Large intestine (tissue), 12 donors: ENCODE measurements around the gene RFT1. TPM values are rescaled to one million over a fixed set of nuclear protein-coding genes. Genes with fewer than 3 reads are reported as not detected.
A peak's percentile ranks its signal among the peaks of the same experiment; 100 is the strongest.

Experiments
- DNase-seq, 2 donors: peaks; one replicate each; pipeline versions ENCODE4 v3.0.0 to v3.0.0-alpha.2; 2013
- H3K27ac ChIP-seq: one replicate; pipeline ENCODE4 v1.5.1; 2013; ENCODE audit warnings: low read length
- H3K27me3 ChIP-seq: 2 replicates; pipeline ENCODE4 v1.6.1; 2013; ENCODE audit warnings: low read length; ENCODE audit not compliant: control insufficient read depth, insufficient read depth
- H3K36me3 ChIP-seq: 2 replicates; pipeline ENCODE4 v1.6.1; 2013; ENCODE audit warnings: low read length; ENCODE audit not compliant: control insufficient read depth, insufficient read depth
- H3K4me1 ChIP-seq: one replicate; pipeline ENCODE4 v1.6.1; 2013; ENCODE audit warnings: low read length; ENCODE audit not compliant: control insufficient read depth, insufficient read depth
- H3K4me3 ChIP-seq: one replicate; pipeline ENCODE4 v1.5.1; 2013; ENCODE audit warnings: low read length
- H3K9me3 ChIP-seq: one replicate; pipeline ENCODE4 v1.6.1; 2013; ENCODE audit warnings: mild to moderate bottlenecking, low read depth, low read length, moderate library complexity; ENCODE audit not compliant: control insufficient read depth
- WGBS: methylation state at CpG from one replicate; pipeline ENCODE4 v1.1.5; 2013; ENCODE audit warnings: low lambda C conversion rate; ENCODE audit not compliant: insufficient coverage; 5-methylcytosine and 5-hydroxymethylcytosine counted together
- long read RNA-seq, 11 donors: transcript quantifications; one replicate each; lab custom pipeline, GENCODE V29; 2026
- polyA plus RNA-seq: library from polyadenylated mRNA; unstranded; fragments of 120-200 nt; gene quantifications from one replicate; pipeline ENCODE4 v1.2.1, GENCODE V29; 2013

Gene RFT1
- polyA plus RNA-seq, result 20.0 TPM
- long read RNA-seq, donor 1, full-length matches to known transcripts, result 2 of 2 reads
- long read RNA-seq, donor 1, partial matches to known transcripts, result 0 of 2 reads
- long read RNA-seq, donor 1, other reads (novel, unspliced or antisense), result 0 of 2 reads
- long read RNA-seq, donor 2, full-length matches to known transcripts, result 10 of 16 reads
- long read RNA-seq, donor 2, partial matches to known transcripts, result 6 of 16 reads
- long read RNA-seq, donor 2, other reads (novel, unspliced or antisense), result 0 of 16 reads
- long read RNA-seq, donor 3, result 0 reads
- long read RNA-seq, donor 4, result 0 reads
- long read RNA-seq, donor 5, full-length matches to known transcripts, result 7 of 7 reads
- long read RNA-seq, donor 5, partial matches to known transcripts, result 0 of 7 reads
- long read RNA-seq, donor 5, other reads (novel, unspliced or antisense), result 0 of 7 reads
- long read RNA-seq, donor 6, full-length matches to known transcripts, result 4 of 4 reads
- long read RNA-seq, donor 6, partial matches to known transcripts, result 0 of 4 reads
- long read RNA-seq, donor 6, other reads (novel, unspliced or antisense), result 0 of 4 reads
- long read RNA-seq, donor 7, full-length matches to known transcripts, result 3 of 3 reads
- long read RNA-seq, donor 7, partial matches to known transcripts, result 0 of 3 reads
- long read RNA-seq, donor 7, other reads (novel, unspliced or antisense), result 0 of 3 reads
- long read RNA-seq, donor 8, full-length matches to known transcripts, result 3 of 10 reads
- long read RNA-seq, donor 8, partial matches to known transcripts, result 7 of 10 reads
- long read RNA-seq, donor 8, other reads (novel, unspliced or antisense), result 0 of 10 reads
- long read RNA-seq, donor 9, full-length matches to known transcripts, result 5 of 5 reads
- long read RNA-seq, donor 9, partial matches to known transcripts, result 0 of 5 reads
- long read RNA-seq, donor 9, other reads (novel, unspliced or antisense), result 0 of 5 reads
- long read RNA-seq, donor 10, full-length matches to known transcripts, result 7 of 7 reads
- long read RNA-seq, donor 10, partial matches to known transcripts, result 0 of 7 reads
- long read RNA-seq, donor 10, other reads (novel, unspliced or antisense), result 0 of 7 reads
- long read RNA-seq, donor 11, full-length matches to known transcripts, result 7 of 7 reads
- long read RNA-seq, donor 11, partial matches to known transcripts, result 0 of 7 reads
- long read RNA-seq, donor 11, other reads (novel, unspliced or antisense), result 0 of 7 reads

GRCh38 chr3:53130179-53131061, at the start of gene RFT1:
Gene RFT1 (minus strand): TSS chr3:53130435. CDS start chr3:53130400, 35 bp downstream.
- Histone ChIP-seq H3K27me3 (no peaks in the 10 kb centered on the region), H3K27ac (peak within 1 kb of the TSS; percentile 81), H3K4me3 (peak within 1 kb of the TSS; percentile 86), H3K4me1 (peaks cover 10% of the 10 kb centered on the region), H3K9me3 (no peaks in the 10 kb centered on the region), H3K36me3 (peaks cover 8% of the 10 kb centered on the region)
- peak; percentile 95 to 97 for DNase-seq
- WGBS, result 30% methylated on average over 2 of the region's 41 CpGs

DNA sequence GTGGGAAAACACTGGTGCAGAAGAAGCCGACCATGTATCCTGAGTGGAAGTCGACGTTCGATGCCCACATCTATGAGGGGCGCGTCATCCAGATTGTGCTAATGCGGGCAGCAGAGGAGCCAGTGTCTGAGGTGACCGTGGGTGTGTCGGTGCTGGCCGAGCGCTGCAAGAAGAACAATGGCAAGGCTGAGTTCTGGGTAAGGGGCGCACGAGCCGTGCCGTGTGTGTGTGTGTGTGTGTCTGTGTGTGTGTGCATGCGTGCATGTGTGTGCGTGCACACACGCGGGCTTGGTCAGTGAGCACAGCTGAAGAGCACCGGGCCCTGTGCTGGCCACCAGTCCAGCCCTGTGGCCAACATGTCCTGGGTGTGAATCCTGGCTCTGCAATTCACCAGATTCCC, 49.3 kb upstream of the RFT1 start:
- no CpG with 5 or more reads among the region's 20 CpGs for WGBS
- no peaks in the 10 kb centered on the region for H3K27me3 ChIP-seq
- H3K4me3 ChIP-seq, result no peak overlapping the region
- DNase-seq, result no peak
- peaks cover 72% of the 10 kb centered on the region for H3K36me3 ChIP-seq
- no peak overlapping the region for H3K27ac ChIP-seq
- H3K9me3 ChIP-seq, result no peaks in the 10 kb centered on the region
- no peaks in the 10 kb centered on the region for H3K4me1 ChIP-seq

GRCh38 chr3:53178246-53178645, 48.0 kb upstream of the RFT1 start:
- no peak for DNase-seq
- Histone ChIP-seq H3K4me3 (no peak overlapping the region), H3K9me3 (no peaks in the 10 kb centered on the region), H3K27ac (no peak overlapping the region), H3K4me1 (no peaks in the 10 kb centered on the region), H3K36me3 (peaks cover 78% of the 10 kb centered on the region), H3K27me3 (no peaks in the 10 kb centered on the region)
- no CpG with 5 or more reads among the region's 15 CpGs for WGBS

DNA sequence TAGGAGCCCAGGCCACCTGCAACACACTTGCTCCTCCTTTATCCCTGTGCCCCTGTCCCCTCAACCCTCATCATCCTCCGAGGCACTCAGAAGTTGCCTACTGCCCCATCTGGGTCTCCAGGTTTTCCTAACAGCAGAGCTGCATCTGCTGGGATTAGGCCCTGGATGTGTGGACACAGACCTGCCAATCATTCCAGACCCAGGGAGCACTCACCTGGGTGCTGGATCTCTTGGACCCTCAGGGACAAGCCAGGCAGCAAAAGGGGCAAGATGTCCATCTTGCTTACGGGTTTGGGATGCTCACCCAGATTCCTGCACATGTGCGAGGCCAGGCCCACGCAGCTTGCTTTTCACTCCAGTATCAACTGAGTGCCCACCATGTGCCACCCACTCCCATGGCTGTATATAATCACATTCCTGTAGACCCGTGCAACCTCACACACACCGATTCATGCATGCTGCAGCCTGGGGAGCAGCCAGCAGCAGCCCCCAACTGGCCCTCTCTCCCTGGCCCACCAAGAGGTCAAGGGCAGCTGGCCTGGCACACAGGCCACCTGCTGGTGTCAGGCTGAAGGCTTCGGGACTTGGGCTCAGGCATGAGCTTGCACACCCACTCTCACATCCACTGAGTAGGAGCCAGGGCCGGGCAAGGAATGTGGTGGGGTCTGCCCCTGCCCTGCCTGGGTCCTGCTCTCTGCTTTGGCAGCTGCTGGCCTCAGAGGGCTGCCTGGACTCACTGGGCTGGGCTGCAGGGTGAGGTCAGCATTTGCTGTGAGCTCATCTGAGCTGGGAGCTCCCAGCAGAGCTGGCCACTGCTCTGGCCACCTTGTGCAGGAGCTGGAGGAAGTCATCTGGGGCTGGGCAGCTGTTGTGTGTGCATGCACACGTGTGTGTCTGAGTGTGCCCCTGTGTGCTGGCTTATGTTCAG, 45.6 kb upstream of the RFT1 start:
- DNase-seq, result no peak
- Histone ChIP-seq H3K9me3 (no peaks in the 10 kb centered on the region), H3K27me3 (no peaks in the 10 kb centered on the region), H3K36me3 (peaks cover 59% of the 10 kb centered on the region), H3K4me3 (no peak overlapping the region), H3K27ac (no peak overlapping the region), H3K4me1 (peaks cover 15% of the 10 kb centered on the region)
- WGBS, result no CpG with 5 or more reads among the region's 9 CpGs

DNA sequence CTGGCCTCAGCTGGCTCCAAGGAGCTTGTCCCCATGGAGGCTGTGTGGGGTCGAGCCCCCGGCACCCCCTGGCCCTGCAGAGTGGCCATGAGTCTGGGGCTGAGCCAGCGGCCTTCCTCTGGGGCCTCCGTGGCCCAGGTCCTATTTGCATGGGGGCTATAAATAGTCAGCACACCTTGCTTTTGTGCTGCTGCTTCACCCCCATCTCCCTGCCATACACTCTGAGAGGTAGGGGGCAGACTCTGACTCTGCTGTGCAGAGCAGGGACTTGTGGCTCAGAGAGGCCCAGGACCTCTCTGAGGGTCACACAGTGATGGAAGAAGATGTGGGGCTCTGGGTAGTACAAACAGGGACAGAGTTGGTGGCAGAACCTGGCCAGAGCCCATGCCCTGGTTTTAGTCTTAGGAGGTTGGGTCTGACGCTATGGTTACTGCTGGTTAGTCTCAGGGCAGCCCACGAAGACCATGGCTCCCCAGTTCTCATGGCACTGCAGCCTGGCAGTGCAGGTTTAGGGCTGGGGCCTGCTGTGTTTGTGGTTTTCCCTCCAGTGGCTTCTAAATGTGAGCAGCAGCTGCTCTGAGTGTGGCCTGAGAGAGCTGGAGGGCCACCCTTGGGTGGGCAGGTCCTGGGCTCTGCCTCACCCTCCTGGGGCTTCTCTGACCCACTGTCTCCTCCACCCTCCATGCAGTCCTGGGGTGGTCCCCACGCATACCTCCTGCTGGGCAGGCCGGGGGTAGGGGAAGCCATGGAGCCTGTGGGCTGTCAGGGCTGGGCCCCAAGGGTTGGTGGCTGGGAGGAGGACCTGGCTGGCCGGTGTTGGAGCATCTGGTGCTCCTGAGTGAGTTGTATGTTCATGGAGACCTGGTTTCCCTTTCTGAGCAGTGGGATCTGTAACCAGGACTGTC, 44.4 kb upstream of the RFT1 start:
- H3K27ac ChIP-seq, result no peak overlapping the region
- no peaks in the 10 kb centered on the region for H3K27me3 ChIP-seq
- no peak for DNase-seq
- no CpG with 5 or more reads among the region's 9 CpGs for WGBS
- peaks cover 50% of the 10 kb centered on the region for H3K36me3 ChIP-seq
- H3K9me3 ChIP-seq, result no peaks in the 10 kb centered on the region
- H3K4me1 ChIP-seq, result peaks cover 28% of the 10 kb centered on the region
- no peak overlapping the region for H3K4me3 ChIP-seq

DNA sequence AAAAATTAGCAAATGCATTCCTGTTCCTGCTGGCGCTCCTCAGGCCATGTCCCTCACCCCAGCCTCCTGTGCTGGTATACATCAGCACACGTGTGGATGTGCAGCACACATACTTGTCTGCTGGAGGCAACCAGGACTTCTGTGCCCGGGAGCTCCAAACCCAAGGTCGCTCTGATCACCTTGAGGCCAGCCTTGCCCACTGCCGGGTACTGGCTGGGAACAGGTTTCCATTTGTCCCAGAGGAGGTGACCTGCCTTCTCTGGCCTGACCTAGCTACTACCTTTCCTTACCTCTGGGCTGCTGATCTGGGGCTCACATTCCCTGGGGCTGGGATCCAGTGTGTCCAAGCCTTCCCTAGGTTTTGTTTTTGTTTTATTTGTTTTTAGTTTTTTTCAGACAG, 42.9 kb upstream of the RFT1 start:
- no peaks in the 10 kb centered on the region for H3K9me3 ChIP-seq
- H3K27ac ChIP-seq, result no peak overlapping the region
- no peak for DNase-seq
- H3K27me3 ChIP-seq, result no peaks in the 10 kb centered on the region
- H3K36me3 ChIP-seq, result peaks cover 36% of the 10 kb centered on the region
- no CpG with 5 or more reads among the region's 5 CpGs for WGBS
- peaks cover 41% of the 10 kb centered on the region for H3K4me1 ChIP-seq
- no peak overlapping the region for H3K4me3 ChIP-seq

DNA sequence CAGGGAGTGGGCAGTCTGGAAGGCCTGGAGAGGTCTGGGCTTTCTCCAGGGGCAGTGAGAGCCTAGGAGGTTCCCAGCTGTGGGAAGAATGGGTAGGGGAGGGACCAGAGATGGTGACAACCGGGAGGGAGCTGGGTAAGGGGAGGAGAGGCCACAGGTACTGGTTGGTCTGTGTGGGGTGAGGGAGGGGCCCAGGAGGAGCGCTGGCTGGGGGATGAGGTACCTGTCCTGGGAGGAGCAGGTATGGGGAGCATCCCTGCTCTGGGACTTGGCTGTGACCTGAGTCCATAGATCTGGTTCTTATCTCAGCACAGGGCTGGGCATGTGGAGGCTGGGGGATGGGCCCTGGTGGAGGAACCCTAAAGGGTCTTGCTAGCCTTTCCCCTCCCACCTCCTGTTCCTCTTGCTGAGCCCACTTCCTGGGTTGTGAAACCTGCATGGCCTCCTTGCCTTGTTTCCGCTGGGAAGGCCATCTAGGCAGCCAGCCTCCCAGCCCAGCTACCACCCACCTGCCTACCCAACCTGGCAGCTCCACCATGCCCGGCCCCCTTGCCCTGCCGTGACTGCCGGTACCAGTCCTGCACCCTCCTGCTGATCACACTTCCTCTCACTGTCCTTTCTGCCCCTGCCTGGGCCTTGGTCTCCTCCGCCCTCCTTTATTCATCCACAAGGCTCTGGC, 41.7 kb upstream of the RFT1 start:
- Histone ChIP-seq H3K9me3 (no peaks in the 10 kb centered on the region), H3K27ac (peak overlapping the region; percentile 76), H3K4me3 (no peak overlapping the region), H3K36me3 (peaks cover 34% of the 10 kb centered on the region), H3K27me3 (no peaks in the 10 kb centered on the region), H3K4me1 (peaks cover 52% of the 10 kb centered on the region)
- DNase-seq, result peak; percentile 47 to 54
- 17% methylated on average over 1 of the region's 7 CpGs for WGBS

GRCh38 chr3:53171064-53171418, 40.8 kb upstream of the RFT1 start:
- Histone ChIP-seq H3K9me3 (no peaks in the 10 kb centered on the region), H3K36me3 (peaks cover 39% of the 10 kb centered on the region), H3K27me3 (no peaks in the 10 kb centered on the region), H3K4me1 (peaks cover 59% of the 10 kb centered on the region), H3K27ac (peak overlapping the region; percentile 76), H3K4me3 (no peak overlapping the region)
- peak in 1 of 2 donors; percentile 35 for DNase-seq
- no CpG with 5 or more reads among the region's 7 CpGs for WGBS
